WTC11 (cell line): Measurements from ENCODE around the gene GNA14.

ENCODE experiments used
- ATF2 ChIP-seq: sonication (generic); formaldehyde crosslinking; IDR thresholded peaks from 2 replicates; pipeline ENCODE4 v1.8.1; 2022; ENCODE audit warnings: low read depth, missing genetic modification reagents, borderline replicate concordance
- ATF3 ChIP-seq: sonication (generic); formaldehyde crosslinking; conservative IDR thresholded peaks from 2 replicates; pipeline ENCODE4 v1.8.1; 2022; ENCODE audit warnings: mild to moderate bottlenecking, missing genetic modification reagents
- CTCF ChIP-seq: fragments of 200-600 bp; IDR thresholded peaks from 2 replicates; pipeline ENCODE4 v1.8.0; 2022; ENCODE audit warnings: antibody characterized with exemption
- EMX1 ChIP-seq: fragments of 250-450 bp; sonication (Bioruptor Pico); IDR thresholded peaks from 2 replicates; pipeline ENCODE4 v1.8.0; 2021; ENCODE audit warnings: mild to moderate bottlenecking
- FOXK1 ChIP-seq: sonication (generic); formaldehyde crosslinking; IDR thresholded peaks from 2 replicates; pipeline ENCODE4 v1.8.0; 2022; ENCODE audit warnings: mild to moderate bottlenecking, moderate library complexity, missing genetic modification reagents
- NR2C2 ChIP-seq: sonication (generic); formaldehyde crosslinking; IDR thresholded peaks from 2 replicates; pipeline ENCODE4 v1.8.0; 2022; ENCODE audit warnings: mild to moderate bottlenecking, missing genetic modification reagents
- SMAD3 ChIP-seq: sonication (generic); formaldehyde crosslinking; IDR thresholded peaks from 2 replicates; pipeline ENCODE4 v1.8.0; 2022; ENCODE audit warnings: missing genetic modification reagents, mild to moderate bottlenecking, borderline replicate concordance
- TEAD1 ChIP-seq: sonication (generic); formaldehyde crosslinking; IDR thresholded peaks from 2 replicates; pipeline ENCODE4 v1.8.0; 2022; ENCODE audit warnings: mild to moderate bottlenecking, missing genetic modification reagents
- TEAD4 ChIP-seq: sonication (generic); formaldehyde crosslinking; IDR thresholded peaks from 2 replicates; pipeline ENCODE4 v1.8.0; 2022; ENCODE audit warnings: mild to moderate bottlenecking, missing genetic modification reagents
- USF1 ChIP-seq: sonication (generic); formaldehyde crosslinking; IDR thresholded peaks from 2 replicates; pipeline ENCODE4 v1.8.0; 2022; ENCODE audit warnings: mild to moderate bottlenecking, missing genetic modification reagents
- ZNF263 ChIP-seq: sonication (generic); formaldehyde crosslinking; IDR thresholded peaks from 2 replicates; pipeline ENCODE4 v1.8.1; 2022; ENCODE audit warnings: low read depth, mild to moderate bottlenecking, moderate library complexity, missing genetic modification reagents

- no peak for TF ChIP-seq SMAD3 (CRISPR knock-in tag)
- TF ChIP-seq CTCF, result no peak
- TF ChIP-seq TEAD4, result no peak
- no peak for TF ChIP-seq TEAD1 (CRISPR knock-in tag)
- no peak for TF ChIP-seq ZNF263 (CRISPR knock-in tag)
- TF ChIP-seq ATF2, result no peak
- TF ChIP-seq ATF3 (CRISPR knock-in tag), result no peak
- TF ChIP-seq USF1 (CRISPR knock-in tag), result no peak
- no peak for TF ChIP-seq FOXK1 (CRISPR knock-in tag)
- no peak for TF ChIP-seq NR2C2 (CRISPR knock-in tag)
- no peak for TF ChIP-seq EMX1 (CRISPR knock-in tag)
These were observed 51.1 kb downstream of the GNA14 start for GRCh38 chr9:77597057-77597456.
